Liver (tissue), 9 donors: ENCODE results near the gene SWT1. TPM values are rescaled to one million over a fixed set of nuclear protein-coding genes. Genes with fewer than 3 reads are reported as not detected.

Source experiments
- DNase-seq: peaks from one replicate; pipeline ENCODE4 v3.0.0-alpha.2; 2017; ENCODE audit warnings: low spot score
- H3K27ac ChIP-seq, 2 donors: one replicate each; pipeline ENCODE4 v1.7.0; 2013; ENCODE audit warnings: inconsistent platforms in 2 of 2, low read length in 2 of 2, control low read depth in 1 of 2, low read depth in 1 of 2, mild to moderate bottlenecking in 1 of 2
- H3K27me3 ChIP-seq, 4 donors: one replicate each; pipeline versions ENCODE4 v1.6.1 to v1.7.0; 2013; ENCODE audit warnings: low read length in 3 of 4, inconsistent platforms in 1 of 4, mild to moderate bottlenecking in 1 of 4, moderate library complexity in 1 of 4; ENCODE audit not compliant: control insufficient read depth in 4 of 4, insufficient read depth in 4 of 4
- H3K36me3 ChIP-seq, 4 donors: one replicate each; pipeline versions ENCODE4 v1.6.1 to v1.7.0; 2013; ENCODE audit warnings: low read length in 3 of 4, mild to moderate bottlenecking in 3 of 4, low read depth in 1 of 4, moderate library complexity in 1 of 4; ENCODE audit not compliant: control insufficient read depth in 4 of 4, insufficient read depth in 3 of 4
- H3K4me1 ChIP-seq, 4 donors: one replicate each; pipeline versions ENCODE4 v1.6.1 to v1.7.0; 2013; ENCODE audit warnings: low read length in 3 of 4, mild to moderate bottlenecking in 3 of 4, moderate library complexity in 1 of 4; ENCODE audit not compliant: control insufficient read depth in 4 of 4, insufficient read depth in 4 of 4
- H3K4me3 ChIP-seq, 3 donors: one replicate each; pipeline versions ENCODE4 v1.6.1 to v1.7.0; 2013; ENCODE audit warnings: low read length in 3 of 3, control low read depth in 1 of 3, low read depth in 1 of 3, mild to moderate bottlenecking in 1 of 3
- H3K9ac ChIP-seq, 2 donors: one replicate each; pipeline ENCODE4 v1.7.0; 2013; ENCODE audit warnings: low read length in 2 of 2, mild to moderate bottlenecking in 2 of 2, moderate library complexity in 2 of 2, control low read depth in 1 of 2, low read depth in 1 of 2
- H3K9me3 ChIP-seq, 4 donors: one replicate each; pipeline versions ENCODE4 v1.6.1 to v1.7.0; 2013; ENCODE audit warnings: low read length in 3 of 4; ENCODE audit not compliant: control insufficient read depth in 4 of 4
- ATF3 ChIP-seq: IDR thresholded peaks from 2 replicates; pipeline ENCODE4 v1.6.1; 2016; ENCODE audit warnings: antibody characterized with exemption
- CTCF ChIP-seq: fragments of 150-350 bp; IDR thresholded peaks from 2 replicates; pipeline ENCODE4 v1.5.1; 2017; ENCODE audit warnings: improper control_type of control experiment, low read depth, low read length; ENCODE audit not compliant: missing input control
- EGR1 ChIP-seq, 2 donors: IDR thresholded peaks; 2 replicates each; pipeline ENCODE4 v1.6.1; 2016 to 2018; ENCODE audit warnings: antibody characterized with exemption in 2 of 2, low read depth in 2 of 2
- FOXA1 ChIP-seq: IDR thresholded peaks from 2 replicates; pipeline ENCODE4 v1.6.1; 2016; ENCODE audit warnings: antibody characterized with exemption
- FOXA2 ChIP-seq: IDR thresholded peaks from 2 replicates; pipeline ENCODE4 v1.6.1; 2016; ENCODE audit warnings: antibody characterized with exemption
- GABPA ChIP-seq, 2 donors: IDR thresholded peaks in 1 of 2; conservative IDR thresholded peaks in 1 of 2; 2 replicates each; pipeline ENCODE4 v1.6.1; 2016; ENCODE audit warnings: antibody characterized with exemption in 2 of 2, mild to moderate bottlenecking in 1 of 2, moderate library complexity in 1 of 2
- HNF4A ChIP-seq, 2 donors: conservative IDR thresholded peaks; 2 replicates each; pipeline ENCODE4 v1.6.1; 2016; ENCODE audit warnings: antibody characterized with exemption in 2 of 2, mild to moderate bottlenecking in 2 of 2
- HNF4G ChIP-seq: IDR thresholded peaks from 2 replicates; pipeline ENCODE4 v1.6.1; 2016; ENCODE audit warnings: antibody characterized with exemption
- JUND ChIP-seq, 2 donors: IDR thresholded peaks; 2 replicates each; pipeline ENCODE4 v1.6.1; 2016; ENCODE audit warnings: antibody characterized with exemption in 2 of 2
- MAX ChIP-seq: IDR thresholded peaks from 2 replicates; pipeline ENCODE4 v1.6.1; 2016; ENCODE audit warnings: antibody characterized with exemption
- NR2F2 ChIP-seq: IDR thresholded peaks from 2 replicates; pipeline ENCODE4 v1.6.1; 2016; ENCODE audit warnings: antibody characterized with exemption
- RAD21 ChIP-seq, 2 donors: IDR thresholded peaks; 2 replicates each; pipeline ENCODE4 v1.6.1; 2016; ENCODE audit warnings: antibody characterized with exemption in 2 of 2, mild to moderate bottlenecking in 2 of 2
- REST ChIP-seq: IDR thresholded peaks from 2 replicates; pipeline ENCODE4 v1.6.1; 2016; ENCODE audit warnings: antibody characterized with exemption, mild to moderate bottlenecking
- RXRA ChIP-seq, 2 donors: IDR thresholded peaks; 2 replicates each; pipeline ENCODE4 v1.6.1; 2017 to 2018; ENCODE audit warnings: antibody characterized with exemption in 2 of 2, mild to moderate bottlenecking in 1 of 2
- SP1 ChIP-seq: IDR thresholded peaks from 2 replicates; pipeline ENCODE4 v1.6.1; 2018; ENCODE audit warnings: antibody characterized with exemption, mild to moderate bottlenecking
- TAF1 ChIP-seq: conservative IDR thresholded peaks from 2 replicates; pipeline ENCODE4 v1.6.1; 2016; ENCODE audit warnings: antibody characterized with exemption, mild to moderate bottlenecking
- YY1 ChIP-seq: IDR thresholded peaks from 2 replicates; pipeline ENCODE4 v1.6.1; 2016; ENCODE audit warnings: antibody characterized with exemption, mild to moderate bottlenecking
- ZBTB33 ChIP-seq: IDR thresholded peaks from 2 replicates; pipeline ENCODE4 v1.6.1; 2016; ENCODE audit warnings: antibody characterized with exemption
- WGBS: extraction: QIAGEN DNeasy Blood & Tissue Kit; methylation state at CpG from one replicate; pipeline ENCODE4 v1.1.7; 2013; 5-methylcytosine and 5-hydroxymethylcytosine counted together
- polyA plus RNA-seq, 2 donors: library from polyadenylated mRNA; stranded (reverse) in 1 of 2; unstranded in 1 of 2; fragments of 200-250 nt in 1 of 2; fragments of >200 nt in 1 of 2; fragmentation: Nextera tagmentation in 1 of 2; extraction: Ambion mirVana in 1 of 2; gene quantifications; one replicate each; pipeline versions ENCODE4 v1.2.1 to v1.2.3, GENCODE V29; 2013 to 2015
- total RNA-seq, 2 donors: library from RNA; depleted of rRNA; stranded (reverse); fragments of >200 nt; gene quantifications; one replicate each; pipeline ENCODE4 v1.2.3, GENCODE V29; 2014
- donor health status: healthy.
- donor health status: healthy.
- donor health status: healthy.
- donor health status: healthy.
- donor health status: healthy.

SWT1 gene
- total and polyA plus RNA-seq, 4 donors, result 0.99 to 7.8 (median 2.9) TPM

- Histone ChIP-seq H3K4me1 (peaks cover 7 to 45% (median 23%) of the 10 kb centered on the region in 4 donors), H3K9me3 (no peaks in the 10 kb centered on the region), H3K9ac (no peak overlapping the region), H3K27me3 (no peaks in the 10 kb centered on the region), H3K4me3 (peak overlapping the region in 2 of 3 donors; percentile 18 to 61), H3K36me3 (peaks cover 3 to 12% (median 6%) of the 10 kb centered on the region in 4 donors), H3K27ac (no peak overlapping the region)
- DNase-seq, result no peak
- WGBS, result 75% methylated on average over 1 of the region's 1 CpG
- TF ChIP-seq JUND (IDR thresholded peaks at IDR 0.05), result no peak
- no peak for TF ChIP-seq MAX
- no peak for TF ChIP-seq RAD21 (IDR thresholded peaks at IDR 0.05)
- TF ChIP-seq YY1, result no peak
- no peak for TF ChIP-seq SP1
- TF ChIP-seq FOXA1, result no peak
- TF ChIP-seq NR2F2, result no peak
- no peak for TF ChIP-seq HNF4A (conservative IDR thresholded peaks at IDR 0.05)
- TF ChIP-seq HNF4G, result no peak
- no peak for TF ChIP-seq TAF1
Measured at GRCh38 chr1:185314411-185314810, 157.4 kb downstream of the SWT1 start.

GRCh38 chr1:185315445-185316071, 158.6 kb downstream of the SWT1 start:
- WGBS, result 7% methylated on average over 8 of the region's 8 CpGs
- no peak for DNase-seq

More at GRCh38 chr1:185315445-185316071, 158.6 kb downstream of the SWT1 start:
- Histone ChIP-seq H3K9me3 (no peaks in the 10 kb centered on the region), H3K9ac (peak overlapping the region; percentile 3 to 91), H3K27ac (peak overlapping the region; percentile 97 to 99), H3K4me3 (peak overlapping the region; percentile 89 to 92 (median 90)), H3K27me3 (no peaks in the 10 kb centered on the region), H3K36me3 (peaks cover 1 to 6% (median 3%) of the 10 kb centered on the region in 4 donors), H3K4me1 (peaks cover 7 to 45% (median 23%) of the 10 kb centered on the region in 4 donors)
- TF ChIP-seq RAD21 (IDR thresholded peaks at IDR 0.05), result peak; percentile 55 to 58
- TF ChIP-seq REST, result peak; percentile 14
- peak in 1 of 2 donors; percentile 17 for TF ChIP-seq GABPA (IDR thresholded peaks at IDR 0.05 in 1 of 2, conservative IDR thresholded peaks at IDR 0.05 in 1 of 2)
- TF ChIP-seq FOXA2, result peak; percentile 80
- TF ChIP-seq HNF4A (conservative IDR thresholded peaks at IDR 0.05), result peak; percentile 92
- TF ChIP-seq RXRA (IDR thresholded peaks at IDR 0.05), result peak in 1 of 2 donors; percentile 77
- peak; percentile 60 for TF ChIP-seq SP1
- TF ChIP-seq ATF3, result no peak
- peak; percentile 41 for TF ChIP-seq ZBTB33
- peak; percentile 67 for TF ChIP-seq HNF4G
- TF ChIP-seq EGR1 (IDR thresholded peaks at IDR 0.05; ENCODE audit: low read depth in 2 of 2), result no peak
- peak; percentile 14 for TF ChIP-seq TAF1
- TF ChIP-seq FOXA1, result peak; percentile 70
- no peak for TF ChIP-seq CTCF
- TF ChIP-seq MAX, result peak; percentile 43
- TF ChIP-seq JUND (IDR thresholded peaks at IDR 0.05), result peak; percentile 32 to 74
- TF ChIP-seq NR2F2, result no peak
- TF ChIP-seq YY1, result peak; percentile 53
